HG02981 (cell line): ENCODE data around the gene PLXDC2.

Source experiments
- ATAC-seq: cut with Tn5 transposase; IDR thresholded peaks from one replicate; pipeline ENCODE4 v1.9.1; 2021; ENCODE audit warnings: mild to moderate bottlenecking, moderate library complexity; ENCODE audit not compliant: unreplicated experiment

The PLXDC2 gene

GRCh38 chr10:19906108-19906791, 90.0 kb downstream of the PLXDC2 start:
- ATAC-seq: no peak

DNA sequence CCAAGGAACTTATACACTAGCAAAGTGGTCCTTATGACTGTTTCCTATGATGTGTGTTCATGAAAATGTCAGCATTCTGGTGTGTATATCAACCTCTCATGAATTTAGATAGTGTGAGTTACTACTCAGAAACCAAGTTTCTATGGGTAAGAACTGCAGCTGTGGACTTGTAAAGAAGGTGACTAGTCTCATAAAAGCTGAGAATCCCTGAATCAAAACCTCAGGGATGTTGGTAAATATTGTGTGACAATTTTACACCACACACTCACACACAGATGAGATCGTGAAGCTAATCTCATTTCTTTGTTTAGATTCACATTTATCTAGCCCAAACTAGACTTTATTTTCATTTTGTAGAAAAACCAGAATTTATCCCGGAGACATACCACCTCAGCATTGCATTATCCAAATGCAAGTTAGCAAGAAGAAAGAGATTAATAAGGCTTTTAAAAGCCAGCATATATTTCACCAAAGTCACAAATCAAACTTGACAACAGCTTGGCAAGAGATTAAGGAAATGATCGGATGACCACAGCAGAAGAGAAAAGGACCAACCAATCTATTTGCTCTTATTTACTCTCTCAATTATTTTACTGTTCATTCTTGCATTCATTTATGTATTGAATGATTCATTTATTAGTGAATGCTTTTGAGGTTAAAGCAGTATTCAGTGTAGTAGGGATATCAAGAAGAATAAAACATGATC, 92.9 kb downstream of the PLXDC2 start:
- ATAC-seq: no peak

- no peak for ATAC-seq
These were observed 95.7 kb downstream of the PLXDC2 start for GRCh38 chr10:19911886-19912285.

GRCh38 chr10:19913987-19914386, 97.8 kb downstream of the PLXDC2 start:
- no peak for ATAC-seq

- no peak for ATAC-seq
These were observed 98.9 kb downstream of the PLXDC2 start for GRCh38 chr10:19915125-19915524.

DNA sequence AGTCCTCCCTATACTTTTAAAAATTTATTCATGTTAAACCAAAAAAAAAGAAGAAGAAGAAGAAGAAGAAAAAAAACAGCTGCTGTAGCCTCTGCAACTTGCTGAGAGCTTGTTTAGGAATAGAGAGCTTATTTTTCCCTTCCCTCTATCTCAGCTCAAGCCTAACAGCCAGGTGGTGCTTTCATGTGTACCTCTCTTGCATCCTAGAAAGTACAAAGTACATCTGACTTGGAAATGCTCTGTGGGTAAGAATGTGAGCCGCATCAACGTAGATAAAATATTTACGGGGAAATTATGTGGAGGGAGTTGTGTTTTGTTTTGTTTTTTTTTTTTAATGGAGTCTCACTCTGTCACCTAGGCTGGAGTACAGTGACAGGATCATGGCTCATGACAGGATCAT, 99.6 kb downstream of the PLXDC2 start:
- no peak for ATAC-seq

GRCh38 chr10:19917751-19918478, 101.7 kb downstream of the PLXDC2 start:
- ATAC-seq: no peak

- no peak for ATAC-seq
These were observed 102.6 kb downstream of the PLXDC2 start for GRCh38 chr10:19918794-19919193.

DNA sequence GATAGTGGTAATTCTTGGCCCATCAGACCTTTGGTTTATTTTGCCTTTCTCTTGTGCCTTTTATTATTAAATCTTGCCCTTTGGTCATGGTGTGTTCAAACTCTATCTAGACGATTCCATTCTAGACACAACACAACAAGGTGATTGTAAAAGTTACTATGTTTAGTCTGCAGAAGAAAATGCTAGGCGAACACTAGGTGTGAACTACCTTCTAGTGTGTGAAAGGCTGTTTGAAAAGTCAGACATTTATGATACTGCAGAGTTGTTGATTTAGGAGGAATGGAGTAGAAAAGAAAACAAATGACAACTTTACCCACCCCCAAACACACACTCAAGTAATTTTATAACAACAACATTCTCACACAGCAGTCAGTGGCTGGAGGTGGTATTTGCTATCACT, 103.4 kb downstream of the PLXDC2 start:
- no peak for ATAC-seq

DNA sequence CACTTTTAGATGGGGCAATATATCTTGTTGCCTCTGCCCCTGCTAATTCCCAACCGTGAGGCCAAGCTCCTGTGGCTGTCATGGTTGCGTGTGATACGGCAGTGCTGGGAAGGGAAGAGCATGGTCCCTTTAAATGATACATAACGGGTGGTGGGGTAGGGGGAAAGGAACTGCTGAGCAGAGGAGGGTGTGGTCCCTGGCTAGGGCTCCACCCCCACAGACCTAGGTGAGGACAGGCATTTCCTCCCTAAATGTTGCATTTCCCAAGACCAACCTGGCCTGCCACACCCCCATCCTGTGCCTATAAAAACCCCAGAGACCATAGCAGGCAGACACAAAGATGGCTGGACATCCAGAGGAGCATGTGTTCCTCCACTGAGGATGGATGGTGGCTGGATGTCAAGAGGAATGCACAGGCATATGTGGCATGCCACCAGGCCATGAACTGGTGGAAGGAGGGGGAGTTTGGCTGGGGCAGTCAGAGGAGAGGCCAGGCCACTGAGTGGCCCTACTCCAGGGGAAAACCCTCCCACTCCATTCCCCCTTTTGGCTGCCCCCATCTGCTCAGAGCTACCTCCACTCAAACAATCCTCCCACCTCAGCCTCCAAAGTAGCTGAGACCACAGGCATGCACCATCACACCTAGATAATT, 104.0 kb downstream of the PLXDC2 start:
- no peak for ATAC-seq

GRCh38 chr10:19921300-19922140, 105.3 kb downstream of the PLXDC2 start:
- ATAC-seq: no peak

- no peak for ATAC-seq
These were observed 106.2 kb downstream of the PLXDC2 start for GRCh38 chr10:19922236-19922963.

DNA sequence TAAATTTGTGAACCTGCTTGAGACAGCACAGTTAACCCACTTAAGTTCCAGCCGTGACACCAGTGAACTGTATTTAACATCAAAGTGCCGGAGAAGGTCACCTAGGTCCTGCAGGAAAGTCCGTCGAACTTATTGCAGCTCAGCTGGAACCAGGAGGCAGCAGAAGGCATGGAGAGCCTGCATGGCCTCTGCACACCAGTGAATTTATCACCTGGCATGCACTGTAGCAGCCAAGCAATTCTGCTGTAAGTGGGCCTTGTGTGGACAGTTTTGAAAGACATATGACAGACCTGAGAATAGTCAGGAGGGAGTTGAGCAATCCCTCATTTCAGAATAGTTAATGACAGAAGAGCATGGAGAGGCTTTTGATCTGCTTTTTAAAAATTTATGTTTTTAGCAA, 108.8 kb downstream of the PLXDC2 start:
- ATAC-seq: no peak

DNA sequence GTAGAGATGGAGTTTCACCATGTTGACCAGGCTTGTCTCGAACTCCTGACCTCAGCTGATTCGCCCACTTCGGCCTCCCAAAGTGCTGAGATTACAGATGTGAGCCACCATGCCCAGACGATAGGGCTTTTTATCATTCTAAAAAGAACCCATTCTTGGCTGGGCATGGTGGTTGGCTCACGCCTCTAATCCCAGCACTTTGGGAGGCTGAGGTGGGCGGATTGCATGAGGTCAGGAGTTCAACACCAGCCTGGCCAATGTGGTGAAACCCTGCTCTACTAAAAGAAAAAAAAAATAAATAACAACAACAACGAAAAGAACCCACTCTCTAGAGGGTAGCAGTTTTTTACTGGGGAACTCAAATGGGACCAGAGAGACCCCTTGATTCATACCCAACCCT, 112.7 kb downstream of the PLXDC2 start:
- no peak for ATAC-seq

DNA sequence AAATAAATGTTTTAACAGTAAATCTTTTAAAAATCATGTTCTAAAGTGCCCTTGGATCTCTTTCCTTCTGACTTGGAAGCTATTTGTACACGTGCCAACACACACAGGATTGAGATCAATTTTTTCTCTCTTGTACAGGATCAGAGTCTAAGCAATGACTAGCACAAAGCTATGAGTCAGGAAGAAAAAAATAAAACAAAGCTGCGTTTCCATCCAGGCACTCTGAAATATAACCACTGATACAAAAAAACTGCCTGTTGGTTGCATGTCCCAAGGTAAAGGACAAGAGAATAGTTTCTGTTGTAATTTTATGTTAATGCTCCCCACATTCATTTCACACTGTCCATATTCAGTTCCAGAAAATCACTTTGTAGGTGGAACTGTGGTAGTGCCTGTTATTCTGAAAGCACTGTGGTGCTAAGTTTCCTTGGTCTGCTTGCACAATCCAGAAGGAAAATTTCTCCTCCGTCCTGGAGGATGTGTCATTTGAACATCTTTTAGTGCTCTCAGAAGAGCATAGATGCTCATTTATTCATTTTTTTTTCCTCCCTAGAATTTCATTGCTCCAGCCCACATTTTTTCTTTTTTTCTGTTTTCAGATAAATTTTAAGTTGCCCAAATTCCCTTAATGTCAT, 113.4 kb downstream of the PLXDC2 start:
- ATAC-seq: no peak

- no peak for ATAC-seq
These were observed 115.0 kb downstream of the PLXDC2 start for GRCh38 chr10:19930936-19931893.

DNA sequence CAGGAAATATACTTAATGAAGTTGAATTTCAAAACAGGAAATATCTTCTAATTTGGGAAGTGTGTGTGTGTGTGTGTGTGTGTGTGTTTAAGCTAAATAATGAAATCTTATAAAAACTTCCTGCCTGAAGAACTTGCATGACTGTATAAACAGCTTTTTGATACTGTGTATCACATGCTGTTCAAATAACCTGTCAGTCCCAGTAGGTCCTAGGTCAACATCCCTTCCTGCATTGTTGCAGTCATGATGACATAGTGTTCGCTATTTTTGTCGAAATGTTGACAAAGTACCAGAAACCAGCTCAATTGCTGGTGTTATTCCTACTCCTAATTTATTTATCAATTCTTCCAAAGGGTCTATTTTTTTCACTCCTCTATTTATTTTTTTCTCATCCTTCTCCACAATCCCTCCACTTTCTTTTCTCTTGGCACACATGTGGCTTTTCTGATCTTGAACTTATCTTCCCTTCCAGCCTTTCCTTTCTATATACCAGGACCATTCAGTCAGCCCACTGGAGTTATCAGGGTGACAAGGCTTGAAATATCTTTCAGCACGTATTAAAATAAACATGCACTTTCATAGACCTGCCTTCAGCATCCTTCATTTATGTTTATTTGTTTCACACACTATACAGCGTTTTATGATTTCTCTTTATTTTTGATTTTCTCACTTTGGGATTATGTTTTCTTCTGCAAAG, 115.8 kb downstream of the PLXDC2 start:
- ATAC-seq: no peak
